GM23338 (cell line): ENCODE data around the gene THOP1. TPM values are rescaled to one million over a fixed set of nuclear protein-coding genes. Genes with fewer than 3 reads are reported as not detected.

Source experiments
- ATAC-seq: fragments of 200-7000 bp; cut with Tn5 transposase; 3 replicates; pipeline ENCODE4 v1.9.1; 2020
- DNase-seq: peaks from one replicate; pipeline ENCODE4 v3.0.0-alpha.2; 2015; ENCODE audit warnings: low spot score
- H2AFZ ChIP-seq: fragments of 200-600 bp; sonication (generic); 2 replicates; pipeline ENCODE4 v1.8.0; 2016; ENCODE audit warnings: antibody characterized with exemption, mild to moderate bottlenecking, moderate library complexity
- H3F3A ChIP-seq: fragments of 200-600 bp; sonication (generic); replicated peaks from 2 replicates; pipeline ENCODE4 v1.8.0; 2017; ENCODE audit warnings: antibody characterized with exemption, mixed run types, low read depth
- H3K27ac ChIP-seq: fragments of 200-600 bp; sonication (generic); 2 replicates; pipeline ENCODE4 v1.6.1; 2016; ENCODE audit warnings: low read depth
- H3K27me3 ChIP-seq: fragments of 200-600 bp; sonication (generic); 2 replicates; pipeline ENCODE4 v1.8.0; 2016; ENCODE audit warnings: mild to moderate bottlenecking, mixed run types, moderate library complexity; ENCODE audit not compliant: insufficient read depth
- H3K36me3 ChIP-seq: fragments of 200-600 bp; sonication (generic); 2 replicates; pipeline ENCODE4 v1.8.0; 2016; ENCODE audit warnings: mild to moderate bottlenecking; ENCODE audit not compliant: insufficient read depth
- H3K4me1 ChIP-seq: fragments of 200-600 bp; sonication (generic); 2 replicates; pipeline ENCODE4 v1.8.0; 2016; ENCODE audit warnings: mild to moderate bottlenecking, moderate library complexity; ENCODE audit not compliant: insufficient read depth
- H3K4me2 ChIP-seq: fragments of 200-600 bp; sonication (generic); 2 replicates; pipeline ENCODE4 v1.7.1; 2017; ENCODE audit warnings: mixed run types
- H3K4me3 ChIP-seq: fragments of 200-600 bp; sonication (generic); 2 replicates; pipeline ENCODE4 v1.6.1; 2016; ENCODE audit warnings: mixed run types
- H3K79me2 ChIP-seq: fragments of 200-600 bp; sonication (generic); replicated peaks from 2 replicates; pipeline ENCODE4 v1.8.0; 2017; ENCODE audit warnings: mild to moderate bottlenecking; ENCODE audit not compliant: insufficient read depth
- H3K9me2 ChIP-seq: fragments of 200-600 bp; sonication (generic); 2 replicates; pipeline ENCODE4 v1.8.0; 2017; ENCODE audit not compliant: insufficient read depth
- H4K20me1 ChIP-seq: fragments of 200-600 bp; sonication (generic); replicated peaks from 2 replicates; pipeline ENCODE4 v1.8.0; 2017; ENCODE audit warnings: mild to moderate bottlenecking; ENCODE audit not compliant: insufficient read depth
- H3K27ac Mint-ChIP-seq: 2 replicates; pipeline ENCODE4 v1.8.0; 2020; ENCODE audit warnings: inconsistent platforms, mild to moderate bottlenecking, moderate library complexity, mixed read lengths
- H3K27me3 Mint-ChIP-seq: 3 replicates; pipeline ENCODE4 v1.8.0; 2022; ENCODE audit warnings: low read depth, mild to moderate bottlenecking, moderate library complexity, mixed read lengths, inconsistent platforms; ENCODE audit not compliant: insufficient read depth, poor library complexity
- H3K36me3 Mint-ChIP-seq: 3 replicates; pipeline ENCODE4 v1.8.0; 2021; ENCODE audit warnings: low read depth, mild to moderate bottlenecking, inconsistent platforms, moderate library complexity, mixed read lengths
- H3K4me1 Mint-ChIP-seq: 3 replicates; pipeline ENCODE4 v1.8.0; 2020; ENCODE audit warnings: mild to moderate bottlenecking, inconsistent platforms, mixed read lengths
- H3K4me3 Mint-ChIP-seq: 3 replicates; pipeline ENCODE4 v1.8.0; 2021; ENCODE audit warnings: moderate library complexity, mild to moderate bottlenecking, inconsistent platforms, mixed read lengths
- H3K9me3 Mint-ChIP-seq: 3 replicates; pipeline ENCODE4 v1.8.0; 2020; ENCODE audit warnings: moderate library complexity, mild to moderate bottlenecking, inconsistent platforms, mixed read lengths
- CREB1 ChIP-seq: fragments of 250-450 bp; sonication (Bioruptor Pico); IDR thresholded peaks from 2 replicates; pipeline ENCODE4 v1.5.0; 2020; ENCODE audit warnings: low read depth, mild to moderate bottlenecking, moderate library complexity
- ETS1 ChIP-seq: IDR thresholded peaks from 2 replicates; pipeline ENCODE4 v1.6.1; 2016; ENCODE audit warnings: antibody characterized with exemption
- EZH2phosphoT487 ChIP-seq: fragments of 200-600 bp; sonication (generic); IDR thresholded peaks from one replicate; pipeline ENCODE4 v1.8.1; 2018; ENCODE audit warnings: antibody characterized with exemption; ENCODE audit not compliant: unreplicated experiment
- JUNB ChIP-seq: IDR thresholded peaks from one replicate; pipeline ENCODE4 v1.6.1; 2016; ENCODE audit warnings: antibody characterized with exemption; ENCODE audit not compliant: unreplicated experiment
- NANOG ChIP-seq: IDR thresholded peaks from 2 replicates; pipeline ENCODE4 v1.6.1; 2016; ENCODE audit warnings: antibody characterized with exemption, borderline replicate concordance
- POLR2AphosphoS5 ChIP-seq: IDR thresholded peaks from 2 replicates; pipeline ENCODE4 v1.6.1; 2016; ENCODE audit warnings: antibody characterized with exemption, low read depth
- STAT1 ChIP-seq: IDR thresholded peaks from one replicate; pipeline ENCODE4 v1.6.1; 2016; ENCODE audit warnings: antibody characterized with exemption; ENCODE audit not compliant: unreplicated experiment
- ZNF114 ChIP-seq: fragments of 250-450 bp; sonication (Bioruptor Pico); IDR thresholded peaks from 2 replicates; pipeline ENCODE4 v1.5.0; 2020; ENCODE audit warnings: mild to moderate bottlenecking, moderate library complexity
- ZNF331 ChIP-seq: fragments of 250-450 bp; sonication (Bioruptor Pico); IDR thresholded peaks from 2 replicates; pipeline ENCODE4 v1.5.0; 2020; ENCODE audit warnings: low read depth, mild to moderate bottlenecking, moderate library complexity
- polyA plus RNA-seq: library from polyadenylated mRNA; unstranded; fragments of >200 nt; fragmentation: Nextera tagmentation; extraction: Ambion mirVana; gene quantifications from 2 replicates; pipeline ENCODE4 v1.2.1, GENCODE V29; 2016
- total RNA-seq: library from RNA; depleted of rRNA; stranded (reverse); fragments of >200 nt; shearing (Covaris generic); gene quantifications from 2 replicates; pipeline ENCODE4 v1.2.3, GENCODE V29; 2014
- TF ChIP-seq, protein P1 (sequence below): fragments of 250-450 bp; sonication (Bioruptor Pico); IDR thresholded peaks from 2 replicates; pipeline ENCODE4 v1.5.0; 2020; ENCODE audit warnings: mild to moderate bottlenecking, moderate library complexity
- TF ChIP-seq, protein P2 (sequence below), 2 experiments: fragments of 200-600 bp in 1 of 2; sonication (generic) in 1 of 2; conservative IDR thresholded peaks; 2 replicates each; pipeline versions ENCODE4 v1.5.1 to v1.6.1; 2016 to 2017; ENCODE audit warnings: antibody characterized with exemption in 2 of 2, low read depth in 2 of 2, mild to moderate bottlenecking in 2 of 2, moderate library complexity in 1 of 2
- TF ChIP-seq, protein P3 (sequence below): IDR thresholded peaks from one replicate; pipeline ENCODE4 v1.6.1; 2018; ENCODE audit warnings: antibody characterized with exemption; ENCODE audit not compliant: unreplicated experiment

The THOP1 gene
- total and polyA plus RNA-seq, 2 experiments from 2014 or later = 110 to 229 TPM

GRCh38 chr19:2747349-2747748 is 38.0 kb upstream of the THOP1 start:
- Mint-ChIP-seq H3K9me3 (no peaks in the 10 kb centered on the region), H3K27me3 (peaks cover 8% of the 10 kb centered on the region), H3K4me3 (no peak overlapping the region), H3K4me1 (no peaks in the 10 kb centered on the region), H3K36me3 (no peaks in the 10 kb centered on the region), H3K27ac (no peak overlapping the region)
- H2AFZ ChIP-seq = no peak overlapping the region
- ATAC-seq = no peak
- no peaks in the 10 kb centered on the region for H3K4me1 ChIP-seq
- H3F3A ChIP-seq = 0 out of 2 replicates have a peak, but pooled peaks cover 3% of the 10 kb centered on the region
- no peaks in the 10 kb centered on the region for H4K20me1 ChIP-seq
- H3K36me3 ChIP-seq = no peaks in the 10 kb centered on the region
- no peak overlapping the region for H3K4me2 ChIP-seq
- H3K27me3 ChIP-seq = no peaks in the 10 kb centered on the region
- H3K27ac ChIP-seq = no peak overlapping the region
- H3K9me2 ChIP-seq = no peaks in the 10 kb centered on the region
- no peak overlapping the region for H3K4me3 ChIP-seq
- no peak for DNase-seq
- no peaks in the 10 kb centered on the region for H3K79me2 ChIP-seq
- no peak for TF ChIP-seq STAT1
- TF ChIP-seq, protein P1, sequence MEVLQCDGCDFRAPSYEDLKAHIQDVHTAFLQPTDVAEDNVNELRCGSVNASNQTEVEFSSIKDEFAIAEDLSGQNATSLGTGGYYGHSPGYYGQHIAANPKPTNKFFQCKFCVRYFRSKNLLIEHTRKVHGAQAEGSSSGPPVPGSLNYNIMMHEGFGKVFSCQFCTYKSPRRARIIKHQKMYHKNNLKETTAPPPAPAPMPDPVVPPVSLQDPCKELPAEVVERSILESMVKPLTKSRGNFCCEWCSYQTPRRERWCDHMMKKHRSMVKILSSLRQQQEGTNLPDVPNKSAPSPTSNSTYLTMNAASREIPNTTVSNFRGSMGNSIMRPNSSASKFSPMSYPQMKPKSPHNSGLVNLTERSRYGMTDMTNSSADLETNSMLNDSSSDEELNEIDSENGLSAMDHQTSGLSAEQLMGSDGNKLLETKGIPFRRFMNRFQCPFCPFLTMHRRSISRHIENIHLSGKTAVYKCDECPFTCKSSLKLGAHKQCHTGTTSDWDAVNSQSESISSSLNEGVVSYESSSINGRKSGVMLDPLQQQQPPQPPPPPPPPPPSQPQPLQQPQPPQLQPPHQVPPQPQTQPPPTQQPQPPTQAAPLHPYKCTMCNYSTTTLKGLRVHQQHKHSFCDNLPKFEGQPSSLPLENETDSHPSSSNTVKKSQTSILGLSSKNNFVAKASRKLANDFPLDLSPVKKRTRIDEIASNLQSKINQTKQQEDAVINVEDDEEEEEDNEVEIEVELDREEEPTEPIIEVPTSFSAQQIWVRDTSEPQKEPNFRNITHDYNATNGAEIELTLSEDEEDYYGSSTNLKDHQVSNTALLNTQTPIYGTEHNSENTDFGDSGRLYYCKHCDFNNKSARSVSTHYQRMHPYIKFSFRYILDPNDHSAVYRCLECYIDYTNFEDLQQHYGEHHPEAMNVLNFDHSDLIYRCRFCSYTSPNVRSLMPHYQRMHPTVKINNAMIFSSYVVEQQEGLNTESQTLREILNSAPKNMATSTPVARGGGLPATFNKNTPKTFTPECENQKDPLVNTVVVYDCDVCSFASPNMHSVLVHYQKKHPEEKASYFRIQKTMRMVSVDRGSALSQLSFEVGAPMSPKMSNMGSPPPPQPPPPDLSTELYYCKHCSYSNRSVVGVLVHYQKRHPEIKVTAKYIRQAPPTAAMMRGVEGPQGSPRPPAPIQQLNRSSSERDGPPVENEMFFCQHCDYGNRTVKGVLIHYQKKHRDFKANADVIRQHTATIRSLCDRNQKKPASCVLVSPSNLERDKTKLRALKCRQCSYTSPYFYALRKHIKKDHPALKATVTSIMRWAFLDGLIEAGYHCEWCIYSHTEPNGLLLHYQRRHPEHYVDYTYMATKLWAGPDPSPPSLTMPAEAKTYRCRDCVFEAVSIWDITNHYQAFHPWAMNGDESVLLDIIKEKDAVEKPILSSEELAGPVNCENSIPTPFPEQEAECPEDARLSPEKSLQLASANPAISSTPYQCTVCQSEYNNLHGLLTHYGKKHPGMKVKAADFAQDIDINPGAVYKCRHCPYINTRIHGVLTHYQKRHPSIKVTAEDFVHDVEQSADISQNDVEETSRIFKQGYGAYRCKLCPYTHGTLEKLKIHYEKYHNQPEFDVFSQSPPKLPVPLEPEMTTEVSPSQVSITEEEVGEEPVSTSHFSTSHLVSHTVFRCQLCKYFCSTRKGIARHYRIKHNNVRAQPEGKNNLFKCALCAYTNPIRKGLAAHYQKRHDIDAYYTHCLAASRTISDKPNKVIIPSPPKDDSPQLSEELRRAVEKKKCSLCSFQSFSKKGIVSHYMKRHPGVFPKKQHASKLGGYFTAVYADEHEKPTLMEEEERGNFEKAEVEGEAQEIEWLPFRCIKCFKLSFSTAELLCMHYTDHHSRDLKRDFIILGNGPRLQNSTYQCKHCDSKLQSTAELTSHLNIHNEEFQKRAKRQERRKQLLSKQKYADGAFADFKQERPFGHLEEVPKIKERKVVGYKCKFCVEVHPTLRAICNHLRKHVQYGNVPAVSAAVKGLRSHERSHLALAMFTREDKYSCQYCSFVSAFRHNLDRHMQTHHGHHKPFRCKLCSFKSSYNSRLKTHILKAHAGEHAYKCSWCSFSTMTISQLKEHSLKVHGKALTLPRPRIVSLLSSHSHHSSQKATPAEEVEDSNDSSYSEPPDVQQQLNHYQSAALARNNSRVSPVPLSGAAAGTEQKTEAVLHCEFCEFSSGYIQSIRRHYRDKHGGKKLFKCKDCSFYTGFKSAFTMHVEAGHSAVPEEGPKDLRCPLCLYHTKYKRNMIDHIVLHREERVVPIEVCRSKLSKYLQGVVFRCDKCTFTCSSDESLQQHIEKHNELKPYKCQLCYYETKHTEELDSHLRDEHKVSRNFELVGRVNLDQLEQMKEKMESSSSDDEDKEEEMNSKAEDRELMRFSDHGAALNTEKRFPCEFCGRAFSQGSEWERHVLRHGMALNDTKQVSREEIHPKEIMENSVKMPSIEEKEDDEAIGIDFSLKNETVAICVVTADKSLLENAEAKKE = no peak
- no peak for TF ChIP-seq CREB1 (CRISPR knock-in tag)
- TF ChIP-seq POLR2AphosphoS5 = no peak
- TF ChIP-seq ZNF114 (CRISPR knock-in tag) = no peak
- no peak for TF ChIP-seq JUNB
- TF ChIP-seq, protein P2, sequence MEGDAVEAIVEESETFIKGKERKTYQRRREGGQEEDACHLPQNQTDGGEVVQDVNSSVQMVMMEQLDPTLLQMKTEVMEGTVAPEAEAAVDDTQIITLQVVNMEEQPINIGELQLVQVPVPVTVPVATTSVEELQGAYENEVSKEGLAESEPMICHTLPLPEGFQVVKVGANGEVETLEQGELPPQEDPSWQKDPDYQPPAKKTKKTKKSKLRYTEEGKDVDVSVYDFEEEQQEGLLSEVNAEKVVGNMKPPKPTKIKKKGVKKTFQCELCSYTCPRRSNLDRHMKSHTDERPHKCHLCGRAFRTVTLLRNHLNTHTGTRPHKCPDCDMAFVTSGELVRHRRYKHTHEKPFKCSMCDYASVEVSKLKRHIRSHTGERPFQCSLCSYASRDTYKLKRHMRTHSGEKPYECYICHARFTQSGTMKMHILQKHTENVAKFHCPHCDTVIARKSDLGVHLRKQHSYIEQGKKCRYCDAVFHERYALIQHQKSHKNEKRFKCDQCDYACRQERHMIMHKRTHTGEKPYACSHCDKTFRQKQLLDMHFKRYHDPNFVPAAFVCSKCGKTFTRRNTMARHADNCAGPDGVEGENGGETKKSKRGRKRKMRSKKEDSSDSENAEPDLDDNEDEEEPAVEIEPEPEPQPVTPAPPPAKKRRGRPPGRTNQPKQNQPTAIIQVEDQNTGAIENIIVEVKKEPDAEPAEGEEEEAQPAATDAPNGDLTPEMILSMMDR (conservative IDR thresholded peaks at IDR 0.05; ENCODE audit: low read depth in 2 of 2) = no peak
- TF ChIP-seq, protein P3, sequence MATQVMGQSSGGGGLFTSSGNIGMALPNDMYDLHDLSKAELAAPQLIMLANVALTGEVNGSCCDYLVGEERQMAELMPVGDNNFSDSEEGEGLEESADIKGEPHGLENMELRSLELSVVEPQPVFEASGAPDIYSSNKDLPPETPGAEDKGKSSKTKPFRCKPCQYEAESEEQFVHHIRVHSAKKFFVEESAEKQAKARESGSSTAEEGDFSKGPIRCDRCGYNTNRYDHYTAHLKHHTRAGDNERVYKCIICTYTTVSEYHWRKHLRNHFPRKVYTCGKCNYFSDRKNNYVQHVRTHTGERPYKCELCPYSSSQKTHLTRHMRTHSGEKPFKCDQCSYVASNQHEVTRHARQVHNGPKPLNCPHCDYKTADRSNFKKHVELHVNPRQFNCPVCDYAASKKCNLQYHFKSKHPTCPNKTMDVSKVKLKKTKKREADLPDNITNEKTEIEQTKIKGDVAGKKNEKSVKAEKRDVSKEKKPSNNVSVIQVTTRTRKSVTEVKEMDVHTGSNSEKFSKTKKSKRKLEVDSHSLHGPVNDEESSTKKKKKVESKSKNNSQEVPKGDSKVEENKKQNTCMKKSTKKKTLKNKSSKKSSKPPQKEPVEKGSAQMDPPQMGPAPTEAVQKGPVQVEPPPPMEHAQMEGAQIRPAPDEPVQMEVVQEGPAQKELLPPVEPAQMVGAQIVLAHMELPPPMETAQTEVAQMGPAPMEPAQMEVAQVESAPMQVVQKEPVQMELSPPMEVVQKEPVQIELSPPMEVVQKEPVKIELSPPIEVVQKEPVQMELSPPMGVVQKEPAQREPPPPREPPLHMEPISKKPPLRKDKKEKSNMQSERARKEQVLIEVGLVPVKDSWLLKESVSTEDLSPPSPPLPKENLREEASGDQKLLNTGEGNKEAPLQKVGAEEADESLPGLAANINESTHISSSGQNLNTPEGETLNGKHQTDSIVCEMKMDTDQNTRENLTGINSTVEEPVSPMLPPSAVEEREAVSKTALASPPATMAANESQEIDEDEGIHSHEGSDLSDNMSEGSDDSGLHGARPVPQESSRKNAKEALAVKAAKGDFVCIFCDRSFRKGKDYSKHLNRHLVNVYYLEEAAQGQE = no peak
- no peak for TF ChIP-seq ZNF331 (CRISPR knock-in tag)
- TF ChIP-seq EZH2phosphoT487 = no peak
- TF ChIP-seq NANOG = no peak
- TF ChIP-seq ETS1 = no peak
